Panc1 (cell line): ENCODE measurements around the gene PTGES3. TPM values are rescaled to one million over a fixed set of nuclear protein-coding genes. Genes with fewer than 3 reads are reported as not detected.

ENCODE experiments used
- ATAC-seq: fragments of 200-7000 bp; cut with Tn5 transposase; 2 replicates; pipeline ENCODE4 v1.9.1; 2020; ENCODE audit warnings: mild to moderate bottlenecking, moderate library complexity
- BruUV-seq: library from RNA; stranded (reverse); fragments of 400-500 nt; replicated peaks from 2 replicates; lab custom pipeline; 2021; lab: Mats Ljungman, UMichigan
- CTCF ChIA-PET: fragments of 300-600 bp; sonication (Branson Sonifier 250); formaldehyde crosslinking; loops from one replicate; lab custom pipeline; 2022; ENCODE audit warnings: antibody characterized with exemption; lab: Charles Lee
- POLR2A ChIA-PET: fragments of 300-600 bp; sonication (Branson Sonifier 250); formaldehyde crosslinking; loops from one replicate; lab custom pipeline; 2022; ENCODE audit warnings: antibody characterized with exemption; lab: Charles Lee
- DNase-seq: peaks from one replicate; pipeline ENCODE4 v3.0.0-alpha.2; 2010; ENCODE audit warnings: low read depth, low spot score
- H3K27ac ChIP-seq: 2 replicates; pipeline ENCODE4 v1.5.1; 2011; ENCODE audit warnings: mild to moderate bottlenecking, low read length, inconsistent platforms
- H3K27me3 ChIP-seq: fragments of 200-500 bp; sonication (Bioruptor generic); 2 replicates; pipeline ENCODE4 v1.6.0; 2014; ENCODE audit warnings: low read length, inconsistent platforms; ENCODE audit not compliant: control insufficient read depth, insufficient read depth
- H3K36me3 ChIP-seq: fragments of 200-500 bp; sonication (Bioruptor generic); 2 replicates; pipeline ENCODE4 v1.5.1; 2014; ENCODE audit warnings: inconsistent platforms, mild to moderate bottlenecking, low read length, moderate library complexity; ENCODE audit not compliant: control insufficient read depth, insufficient read depth
- H3K4me1 ChIP-seq: 2 replicates; pipeline ENCODE4 v1.5.1; 2011; ENCODE audit warnings: inconsistent platforms, mild to moderate bottlenecking, low read length, moderate library complexity; ENCODE audit not compliant: control insufficient read depth, insufficient read depth
- H3K4me3 ChIP-seq, 2 experiments: 2 replicates each; pipeline ENCODE4 v1.5.1; 2011 to 2012; ENCODE audit warnings: low read depth in 2 of 2, low read length in 2 of 2, mild to moderate bottlenecking in 2 of 2, inconsistent platforms in 1 of 2, moderate library complexity in 1 of 2
- H3K9me3 ChIP-seq: fragments of 200-500 bp; sonication (Bioruptor generic); 2 replicates; pipeline ENCODE4 v1.5.1; 2014; ENCODE audit warnings: low read depth, mild to moderate bottlenecking, inconsistent platforms, low read length, moderate library complexity; ENCODE audit not compliant: control insufficient read depth, insufficient read depth
- CTCF ChIP-seq: fragments of 450-650 bp; IDR thresholded peaks from 2 replicates; pipeline ENCODE4 v1.5.1; 2017; ENCODE audit warnings: mild to moderate bottlenecking
- POLR2AphosphoS5 ChIP-seq: IDR thresholded peaks from 2 replicates; pipeline ENCODE4 v1.6.1; 2012; ENCODE audit warnings: mild to moderate bottlenecking, low read depth, low read length, moderate library complexity
- SIN3A ChIP-seq: IDR thresholded peaks from 2 replicates; pipeline ENCODE4 v1.6.1; 2012; ENCODE audit warnings: low read depth, mild to moderate bottlenecking, low read length, moderate library complexity, borderline replicate concordance; ENCODE audit not compliant: insufficient read depth
- TCF7L2 ChIP-seq: IDR thresholded peaks from 2 replicates; pipeline ENCODE4 v1.6.1; 2011; ENCODE audit warnings: mild to moderate bottlenecking, low read depth, low read length, inconsistent platforms
- in situ Hi-C: cut with HindIII; loops from 2 replicates; pipeline ENCODE4 v1.10.0; 2016; ENCODE audit warnings: low sequenced_read_pairs, low pct_unique_long_range_greater_than_20kb
- intact Hi-C: fragments of 100-400 bp; cut with micrococcal nuclease; formaldehyde crosslinking; loops from one replicate; pipeline ENCODE4 v1.10.0; 2022; ENCODE audit not compliant: unreplicated experiment
- total RNA-seq: library from RNA; stranded (reverse); gene quantifications from one replicate; pipeline ENCODE4 v1.2.1, GENCODE V29; 2021; ENCODE audit not compliant: unreplicated experiment
- TF ChIP-seq, protein P1 (sequence below), 2 experiments: IDR thresholded peaks; 2 replicates each; pipeline ENCODE4 v1.6.1; 2011 to 2012; ENCODE audit warnings: low read depth in 2 of 2, control low read depth in 1 of 2, low read length in 1 of 2, mild to moderate bottlenecking in 1 of 2, moderate library complexity in 1 of 2; ENCODE audit not compliant: insufficient read depth in 1 of 2

The PTGES3 gene
- total RNA-seq, 1 experiment from 2014 or later: 339 TPM

GRCh38 chr12:56716933-56717880 is 29.1 kb upstream of the PTGES3 start:
- in situ Hi-C loops (no loop called here), intact Hi-C loops (no loop called here)
- DNase-seq (no peak), ATAC-seq (no peak)
- BruUV-seq: no TSS peak
- Histone ChIP-seq H3K27ac (no peak overlapping the region; the same call in 1 of the 2 replicates), H3K4me1 (peaks cover 44% of the 10 kb centered on the region), H3K9me3 (no peaks in the 10 kb centered on the region), H3K4me3 (no peak overlapping the region), H3K27me3 (no peaks in the 10 kb centered on the region), H3K36me3 (peaks cover 39% of the 10 kb centered on the region)
- no peak for TF ChIP-seq TCF7L2
- no peak for TF ChIP-seq CTCF
- TF ChIP-seq POLR2AphosphoS5: no peak
- TF ChIP-seq SIN3A: no peak
- TF ChIP-seq, protein P1, sequence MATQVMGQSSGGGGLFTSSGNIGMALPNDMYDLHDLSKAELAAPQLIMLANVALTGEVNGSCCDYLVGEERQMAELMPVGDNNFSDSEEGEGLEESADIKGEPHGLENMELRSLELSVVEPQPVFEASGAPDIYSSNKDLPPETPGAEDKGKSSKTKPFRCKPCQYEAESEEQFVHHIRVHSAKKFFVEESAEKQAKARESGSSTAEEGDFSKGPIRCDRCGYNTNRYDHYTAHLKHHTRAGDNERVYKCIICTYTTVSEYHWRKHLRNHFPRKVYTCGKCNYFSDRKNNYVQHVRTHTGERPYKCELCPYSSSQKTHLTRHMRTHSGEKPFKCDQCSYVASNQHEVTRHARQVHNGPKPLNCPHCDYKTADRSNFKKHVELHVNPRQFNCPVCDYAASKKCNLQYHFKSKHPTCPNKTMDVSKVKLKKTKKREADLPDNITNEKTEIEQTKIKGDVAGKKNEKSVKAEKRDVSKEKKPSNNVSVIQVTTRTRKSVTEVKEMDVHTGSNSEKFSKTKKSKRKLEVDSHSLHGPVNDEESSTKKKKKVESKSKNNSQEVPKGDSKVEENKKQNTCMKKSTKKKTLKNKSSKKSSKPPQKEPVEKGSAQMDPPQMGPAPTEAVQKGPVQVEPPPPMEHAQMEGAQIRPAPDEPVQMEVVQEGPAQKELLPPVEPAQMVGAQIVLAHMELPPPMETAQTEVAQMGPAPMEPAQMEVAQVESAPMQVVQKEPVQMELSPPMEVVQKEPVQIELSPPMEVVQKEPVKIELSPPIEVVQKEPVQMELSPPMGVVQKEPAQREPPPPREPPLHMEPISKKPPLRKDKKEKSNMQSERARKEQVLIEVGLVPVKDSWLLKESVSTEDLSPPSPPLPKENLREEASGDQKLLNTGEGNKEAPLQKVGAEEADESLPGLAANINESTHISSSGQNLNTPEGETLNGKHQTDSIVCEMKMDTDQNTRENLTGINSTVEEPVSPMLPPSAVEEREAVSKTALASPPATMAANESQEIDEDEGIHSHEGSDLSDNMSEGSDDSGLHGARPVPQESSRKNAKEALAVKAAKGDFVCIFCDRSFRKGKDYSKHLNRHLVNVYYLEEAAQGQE (IDR thresholded peaks at IDR 0.05; ENCODE audit: insufficient read depth in 1 of 2, low read depth in 2 of 2, low read length in 1 of 2): no peak
- ChIA-PET CTCF (interaction anchor here (0.6 kb wide), 1 partner anchor 1724 kb away, joined by 3 read pairs; no protein-coding TSS in a partner anchor), POLR2A (interaction anchor here (0.6 kb wide), 1 partner anchor 16 kb away, joined by 7 read pairs; no protein-coding TSS in a partner anchor)

- intact Hi-C loops (no loop called here), in situ Hi-C loops (no loop called here)
- Histone ChIP-seq H3K36me3 (peaks cover 39% of the 10 kb centered on the region), H3K9me3 (no peaks in the 10 kb centered on the region), H3K4me3 (no peak overlapping the region), H3K4me1 (peaks cover 37% of the 10 kb centered on the region), H3K27ac (no peak overlapping the region; the same call in 1 of the 2 replicates), H3K27me3 (no peaks in the 10 kb centered on the region)
- no peak for TF ChIP-seq TCF7L2
- TF ChIP-seq CTCF: no peak
- TF ChIP-seq, protein P1 (IDR thresholded peaks at IDR 0.05; ENCODE audit: insufficient read depth in 1 of 2, low read depth in 2 of 2, low read length in 1 of 2): no peak
- no peak for TF ChIP-seq SIN3A
- no peak for TF ChIP-seq POLR2AphosphoS5
- BruUV-seq: no TSS peak
- ChIA-PET CTCF (no interaction called here), POLR2A (interaction anchor here (0.6 kb wide), 1 partner anchor 17 kb away, joined by 7 read pairs; no protein-coding TSS in a partner anchor)
- no peak for ATAC-seq
- no peak for DNase-seq
Measured at GRCh38 chr12:56716458-56716857, 28.4 kb upstream of the PTGES3 start.
